ENCODE results near the gene MACO1.

- TF ChIP-seq POLR2AphosphoS5 (IDR thresholded peaks at IDR 0.05; ENCODE audit: low read depth, low read length), result no peak
- TF ChIP-seq TAF1 (IDR thresholded peaks at IDR 0.05; ENCODE audit: borderline replicate concordance, insufficient read depth, low read length), result no peak
- TF ChIP-seq SIN3A (IDR thresholded peaks at IDR 0.05; ENCODE audit: borderline replicate concordance, insufficient read depth, low read length), result no peak
- TF ChIP-seq REST (IDR thresholded peaks at IDR 0.05; ENCODE audit: insufficient read depth in 1 of 2, low read depth in 2 of 2, low read length in 2 of 2), result no peak
- no peak for TF ChIP-seq FOXP2 (optimal IDR thresholded peaks at IDR 0.05; ENCODE audit: borderline replicate concordance, extremely low read depth, extremely low read length, insufficient read depth)
Measured at GRCh38 chr1:25425098-25426085, 5.3 kb upstream of the MACO1 start.

All from PFSK-1 (cell line).